GM18526 (cell line): ENCODE results near the gene RAD21L1.

Source experiments
- POLR2A ChIP-seq: IDR thresholded peaks from 3 replicates; pipeline ENCODE4 v1.6.1; 2011; ENCODE audit not compliant: insufficient read length; ENCODE audit errors: extremely low read depth

Gene RAD21L1

DNA sequence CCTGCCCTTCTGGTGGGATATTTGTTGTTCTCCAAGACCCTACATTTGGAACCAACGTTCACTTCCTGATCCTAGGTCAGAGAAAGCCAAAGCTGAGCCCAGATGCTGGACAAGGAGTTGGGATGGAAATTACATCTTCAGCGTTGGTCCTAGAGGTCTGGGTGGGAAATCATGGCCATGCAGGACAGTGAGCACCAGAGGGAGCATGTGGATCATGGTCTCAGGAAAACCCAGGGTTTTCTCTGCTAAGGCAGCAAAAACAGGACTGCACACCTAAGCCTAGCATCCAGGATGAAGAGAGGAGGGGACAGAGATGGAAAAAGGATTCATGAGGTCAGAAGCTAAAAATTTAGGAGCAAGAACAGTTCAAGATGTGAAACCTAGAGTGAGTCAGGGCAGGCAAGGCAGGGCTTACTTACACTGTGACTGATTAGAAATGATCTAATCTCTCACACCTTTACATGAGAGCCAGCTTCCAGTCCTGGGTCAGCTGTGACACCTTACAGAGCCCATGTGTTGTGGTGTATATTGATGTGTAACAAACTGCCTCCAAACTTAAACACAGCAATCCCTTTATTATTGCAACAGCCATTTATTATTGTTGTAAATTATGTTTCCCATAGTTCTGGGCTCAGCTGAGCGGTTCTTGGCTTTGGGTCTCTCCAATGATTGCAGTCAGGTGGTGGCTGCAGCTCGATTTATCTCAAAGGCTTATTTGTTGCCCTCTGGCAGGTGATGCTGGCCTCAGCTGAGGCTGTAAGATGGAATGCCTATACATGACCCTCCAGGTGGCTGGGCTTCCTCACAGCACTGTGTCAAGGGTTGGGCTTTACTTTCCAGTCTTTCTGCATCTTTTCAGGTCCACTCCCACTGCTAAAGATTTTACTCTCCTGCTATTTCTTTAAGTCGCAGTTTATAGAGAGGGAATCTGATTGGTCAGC, 16.1 kb upstream of the RAD21L1 start:
- TF ChIP-seq POLR2A = no peak

DNA sequence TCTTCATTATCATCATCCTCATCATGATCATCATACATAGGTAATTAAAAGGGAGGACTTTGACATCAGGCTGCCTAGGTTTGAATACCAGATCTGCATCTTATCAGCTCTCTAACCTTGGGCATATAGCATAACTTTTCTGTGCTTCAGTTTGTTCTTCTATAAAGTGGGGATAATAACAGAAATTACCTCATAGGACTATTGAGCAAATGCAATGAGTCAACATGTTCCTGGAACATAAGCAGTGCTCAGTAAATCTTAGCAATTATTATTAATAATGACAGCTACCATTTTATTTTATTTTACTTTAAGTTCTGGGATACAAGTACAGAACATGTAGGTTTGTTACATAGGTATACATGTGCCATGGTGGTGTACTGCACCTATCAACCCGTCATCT, 15.3 kb upstream of the RAD21L1 start:
- no peak for TF ChIP-seq POLR2A

DNA sequence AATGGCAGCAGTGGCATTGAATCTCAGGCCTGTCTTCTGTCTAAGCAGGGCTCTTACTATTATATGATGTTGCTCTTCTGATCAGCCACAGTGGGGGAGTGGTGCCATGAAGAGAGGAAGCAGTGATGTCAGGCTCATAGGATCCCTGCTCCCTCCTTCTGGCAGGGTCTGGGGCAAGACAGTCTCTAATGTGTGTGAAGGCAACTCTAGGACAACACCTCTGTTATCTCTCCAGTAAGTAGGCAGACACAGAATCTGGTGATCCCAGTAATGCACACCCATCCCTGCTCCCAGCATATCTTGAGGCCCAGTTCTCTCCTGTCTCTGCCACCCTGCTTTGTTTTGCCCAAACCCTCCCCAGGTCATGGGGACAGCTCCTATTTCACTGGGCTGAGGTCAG, 13.8 kb upstream of the RAD21L1 start:
- TF ChIP-seq POLR2A = no peak

DNA sequence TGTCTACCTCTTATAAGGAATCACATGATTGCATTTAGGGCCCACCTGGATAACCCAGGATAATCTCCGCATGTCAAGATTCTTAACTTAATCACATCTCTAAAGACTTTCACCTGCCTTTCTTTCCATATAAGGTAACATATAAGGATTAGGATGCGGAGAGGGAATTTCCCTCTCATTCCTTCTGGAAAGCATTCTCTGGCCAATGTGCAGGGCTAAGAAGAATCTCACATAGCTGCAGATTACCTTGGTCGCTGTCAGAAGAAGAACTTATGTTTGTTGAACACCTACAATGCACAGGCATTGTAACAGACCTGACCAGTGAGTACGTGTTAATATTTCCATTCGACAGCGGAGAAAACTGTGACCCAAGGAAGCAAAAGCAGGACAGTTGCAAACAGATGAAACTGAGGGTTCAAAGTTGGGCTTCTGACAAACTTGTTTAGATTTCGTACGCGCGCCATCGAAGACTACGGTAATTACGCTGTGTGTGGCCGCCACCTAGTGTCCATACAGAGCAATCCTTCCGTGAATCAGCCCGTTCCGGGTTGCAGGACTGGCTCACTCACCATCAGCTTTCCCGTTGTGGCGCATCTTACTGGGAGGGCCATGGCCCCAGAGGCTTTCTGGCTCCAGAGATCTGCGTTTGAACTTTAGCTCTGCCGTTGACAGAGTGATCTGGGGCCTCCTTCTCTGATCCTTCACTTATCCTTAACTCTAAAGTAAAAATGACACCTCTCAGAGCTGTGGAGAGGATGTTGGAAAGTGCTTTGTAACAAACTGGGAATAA, 13.0 kb upstream of the RAD21L1 start:
- no peak for TF ChIP-seq POLR2A

DNA sequence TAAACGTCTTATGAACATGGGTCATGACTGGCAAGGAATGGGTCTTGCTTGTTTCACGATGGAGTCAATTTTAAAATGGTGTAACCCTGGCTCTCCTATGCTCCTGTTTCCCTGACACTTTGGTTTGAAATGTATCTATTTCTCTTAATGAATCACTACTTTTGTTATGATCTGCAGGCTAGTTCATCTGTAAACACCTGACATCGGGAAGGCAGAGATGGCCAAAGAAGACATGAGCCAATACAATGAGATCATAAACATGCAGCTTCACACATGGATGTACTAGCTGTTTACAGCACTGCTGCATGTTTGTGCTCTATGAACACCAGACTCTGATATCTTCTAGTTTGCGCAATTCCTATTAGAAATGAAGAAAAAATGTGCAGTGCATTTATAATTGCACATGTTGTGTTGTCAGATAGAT, 11.0 kb upstream of the RAD21L1 start:
- no peak for TF ChIP-seq POLR2A

DNA sequence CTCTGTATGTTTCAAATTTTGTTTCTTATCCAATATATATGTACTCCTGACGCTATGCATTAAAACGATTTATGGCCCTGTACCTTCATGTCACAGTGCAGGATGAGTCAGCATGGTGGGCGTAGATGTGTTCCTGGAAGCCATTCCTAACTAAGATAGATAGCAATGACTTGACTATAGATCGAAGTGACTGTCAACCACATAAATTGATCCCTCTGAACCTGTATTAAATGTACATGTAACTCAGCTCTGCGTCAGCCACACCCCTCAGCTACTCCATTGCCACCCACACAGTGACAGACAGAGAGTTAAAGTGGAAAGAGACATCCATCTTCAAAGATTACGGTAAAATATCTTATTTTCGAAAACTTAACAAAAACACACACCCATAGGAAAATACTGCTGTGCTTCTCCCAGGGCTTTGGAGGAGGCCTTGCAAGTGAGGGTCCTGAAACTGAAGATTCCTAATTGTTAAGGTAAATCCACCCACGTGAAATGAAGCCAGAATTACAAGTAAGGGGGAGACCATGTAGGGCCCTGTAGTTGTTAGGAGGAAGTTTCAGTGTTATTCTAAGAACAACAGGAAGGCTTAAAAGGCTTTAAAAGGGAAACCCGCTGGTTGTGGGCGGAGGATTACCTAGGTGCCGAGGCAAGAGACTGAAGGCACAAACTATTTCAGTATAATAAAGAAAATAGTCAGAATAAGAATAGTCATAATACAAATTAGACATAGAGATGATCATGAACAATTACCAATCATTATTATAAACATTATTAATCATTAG, 10.3 kb upstream of the RAD21L1 start:
- TF ChIP-seq POLR2A = no peak

DNA sequence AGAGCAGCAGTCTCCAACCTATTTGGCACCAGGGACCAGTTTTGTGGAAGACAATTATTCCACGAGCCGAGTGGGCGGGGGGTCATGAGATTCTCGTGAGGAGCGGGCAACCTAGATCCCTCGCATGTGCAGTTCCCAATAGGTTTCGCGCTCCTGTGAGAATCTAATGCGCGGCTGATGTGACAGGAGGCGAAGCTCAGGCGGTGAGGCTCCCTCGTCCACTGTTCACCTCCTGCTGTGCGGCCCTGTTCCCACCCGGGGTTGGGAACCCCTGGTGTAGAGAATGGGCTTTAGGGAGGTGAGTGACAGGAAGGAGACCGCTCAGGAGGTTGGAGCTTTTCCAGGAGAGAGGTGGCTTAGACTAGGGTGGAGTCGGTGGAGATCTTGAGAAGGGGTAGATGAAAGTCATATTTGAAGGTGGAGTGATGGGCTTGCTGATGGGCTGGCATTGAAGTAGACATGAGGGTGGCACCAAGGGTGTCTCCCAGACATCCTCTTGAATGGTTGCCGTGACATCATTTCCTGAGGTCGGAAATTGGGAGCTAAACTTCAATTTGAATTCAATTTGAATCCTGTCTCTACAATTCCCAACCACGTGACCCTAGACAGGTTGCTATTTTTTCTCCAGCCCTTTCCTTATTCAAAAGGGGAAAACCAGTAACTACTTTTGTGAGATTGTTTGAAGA, 1.5 kb upstream of the RAD21L1 start:
- TF ChIP-seq POLR2A = no peak

DNA sequence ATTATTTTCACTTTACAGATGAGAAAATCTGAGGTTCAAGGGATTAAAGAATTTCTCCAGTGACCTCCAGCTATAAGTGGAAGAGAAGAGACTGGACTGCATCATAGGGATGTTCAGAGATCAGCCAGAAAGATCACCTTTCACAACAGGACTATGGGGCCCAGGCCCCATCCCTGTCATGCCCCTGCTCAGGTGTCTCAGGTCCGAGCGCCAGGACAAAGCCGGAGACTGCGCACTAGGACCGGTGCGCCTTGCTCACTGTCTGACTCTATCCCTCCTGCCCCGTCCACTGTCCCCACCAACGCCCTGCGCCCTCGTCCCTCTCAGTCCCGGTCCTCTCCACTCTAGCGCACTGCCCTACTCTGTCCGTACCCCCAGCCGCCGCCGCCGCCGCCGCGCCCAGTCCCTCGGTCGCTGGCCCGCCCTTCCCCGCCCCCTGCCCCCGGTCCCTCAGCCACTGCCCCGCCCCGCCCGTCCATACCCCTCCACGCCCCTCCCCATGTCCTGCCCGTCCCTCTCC, 521 bp upstream of the RAD21L1 start:
- TF ChIP-seq POLR2A = no peak

DNA sequence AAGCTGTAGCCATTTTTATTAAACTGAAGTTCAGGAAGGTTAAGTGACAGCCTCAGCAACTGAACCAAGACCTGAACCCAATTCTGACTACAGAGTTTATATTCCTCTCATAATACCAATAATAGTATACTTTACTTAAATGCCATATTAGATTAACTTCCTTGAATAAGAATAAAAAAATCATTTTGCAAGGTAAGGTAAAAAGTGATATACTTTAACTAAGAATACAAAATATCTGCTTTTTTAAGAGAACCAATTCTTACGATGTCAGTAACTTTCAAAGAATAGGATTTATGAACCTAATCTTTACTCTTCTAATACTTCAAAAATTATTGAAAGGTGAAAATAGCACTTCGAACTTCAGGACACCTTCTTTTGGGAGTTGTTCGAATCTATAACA, 3.7 kb downstream of the RAD21L1 start:
- no peak for TF ChIP-seq POLR2A

DNA sequence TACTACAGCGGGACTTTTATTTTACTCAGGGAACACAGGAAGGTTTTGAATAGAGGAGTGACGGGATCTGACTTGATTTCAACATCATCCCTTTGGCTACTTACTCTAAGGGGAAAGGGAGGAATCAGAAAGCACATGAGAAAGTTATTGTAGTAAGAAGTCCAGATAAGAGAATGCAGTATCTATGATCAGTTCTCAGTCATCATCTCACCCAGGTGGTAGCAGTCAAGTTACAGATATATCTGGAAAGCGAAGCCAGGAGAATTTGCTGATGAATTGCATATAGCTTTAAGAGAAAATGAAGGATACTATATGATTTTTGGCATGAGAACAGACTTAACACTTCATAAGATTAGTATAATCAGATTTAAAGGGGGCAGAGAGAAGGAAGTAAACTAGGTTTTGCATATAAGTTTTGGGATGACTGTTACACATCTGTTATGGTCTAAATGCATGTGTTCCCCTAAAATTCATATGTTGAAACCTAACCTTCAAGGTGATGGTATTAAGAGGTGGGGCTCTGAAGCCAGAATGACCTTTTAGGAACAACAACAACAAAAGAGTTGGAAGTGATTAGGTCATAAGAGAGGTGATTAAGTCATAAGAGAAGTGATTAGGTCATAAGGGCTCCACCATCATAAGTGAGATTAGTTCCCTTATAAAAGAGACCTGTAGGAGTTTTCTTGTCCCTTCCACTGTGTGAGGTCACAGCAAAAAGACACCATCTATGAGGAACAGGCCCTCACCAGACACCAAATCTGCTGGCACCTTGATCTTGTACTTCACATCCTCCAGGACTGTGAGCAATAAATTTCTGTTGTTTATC, 6.7 kb downstream of the RAD21L1 start:
- no peak for TF ChIP-seq POLR2A

DNA sequence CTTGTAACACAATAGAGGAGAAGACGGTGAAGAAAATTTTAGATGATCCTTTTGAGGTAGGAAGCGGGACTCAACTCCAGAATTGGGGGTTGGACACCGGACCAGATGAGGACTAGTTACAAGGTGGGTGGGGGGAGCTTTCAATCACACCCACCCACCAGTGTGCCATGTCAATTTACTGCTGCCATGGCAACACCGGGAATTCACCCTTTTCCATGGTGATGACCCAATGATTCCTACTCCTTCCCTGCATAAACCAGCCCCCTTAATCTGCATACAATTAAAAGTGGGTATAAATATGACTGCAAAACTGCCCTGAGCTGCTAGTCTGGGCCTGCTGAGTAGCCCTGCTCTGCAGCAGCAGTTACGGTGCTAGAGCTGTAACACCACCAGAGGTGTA, 14.7 kb downstream of the RAD21L1 start:
- TF ChIP-seq POLR2A = no peak

DNA sequence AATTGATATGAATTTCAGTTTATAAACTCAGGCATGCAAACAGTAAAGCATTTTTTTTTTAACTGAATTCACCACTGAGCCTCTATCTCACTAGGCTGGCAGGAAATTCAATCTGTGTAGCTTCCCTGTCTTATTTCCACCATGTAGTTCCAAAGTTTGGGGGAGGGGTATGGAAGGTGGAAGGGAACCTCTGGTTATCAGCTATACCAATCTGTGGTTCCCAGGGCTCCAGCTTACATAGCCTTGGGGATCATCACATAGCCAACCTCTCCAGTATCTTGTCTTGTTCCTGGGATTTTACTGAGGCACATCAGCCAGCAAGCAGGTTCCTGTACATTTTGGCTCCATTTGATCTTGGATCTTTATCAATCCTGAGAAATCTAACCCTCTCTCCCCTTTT, 15.6 kb downstream of the RAD21L1 start:
- no peak for TF ChIP-seq POLR2A

DNA sequence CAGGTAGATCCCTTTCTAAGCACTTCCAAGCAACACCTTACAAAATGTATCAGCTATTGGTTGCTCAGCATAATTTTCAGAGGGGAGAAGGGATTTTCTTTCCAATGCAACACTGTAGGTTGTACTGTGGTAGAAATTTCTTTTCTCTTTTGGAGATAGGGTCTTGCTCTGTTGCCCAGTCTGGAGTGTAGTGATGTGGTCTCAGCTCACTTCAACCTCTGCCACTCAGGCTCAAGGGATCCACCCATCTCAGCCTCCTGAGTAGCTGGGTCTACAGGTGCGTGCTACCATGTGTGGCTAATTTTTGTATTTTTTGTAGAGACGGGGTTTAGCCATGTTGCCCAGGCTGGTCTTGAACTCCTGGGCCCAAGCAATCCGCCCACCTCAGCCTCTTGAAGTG, 16.3 kb downstream of the RAD21L1 start:
- no peak for TF ChIP-seq POLR2A

DNA sequence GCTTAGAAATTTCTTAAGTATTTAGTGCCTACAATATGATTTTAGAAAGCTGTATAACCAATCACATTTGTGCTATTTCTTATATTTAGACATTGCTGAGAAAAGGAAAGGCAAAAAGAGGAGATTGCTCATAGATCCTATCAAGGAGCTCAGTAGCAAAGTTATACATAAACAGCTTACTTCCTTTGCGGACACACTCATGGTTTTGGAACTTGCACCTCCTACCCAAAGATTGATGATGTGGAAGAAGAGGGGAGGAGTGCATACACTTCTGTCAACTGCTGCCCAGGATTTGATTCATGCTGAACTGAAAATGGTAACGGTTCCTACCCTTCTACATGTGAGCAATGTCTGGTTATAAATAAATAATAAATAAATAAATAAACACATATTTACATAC, 16.7 kb downstream of the RAD21L1 start:
- no peak for TF ChIP-seq POLR2A

DNA sequence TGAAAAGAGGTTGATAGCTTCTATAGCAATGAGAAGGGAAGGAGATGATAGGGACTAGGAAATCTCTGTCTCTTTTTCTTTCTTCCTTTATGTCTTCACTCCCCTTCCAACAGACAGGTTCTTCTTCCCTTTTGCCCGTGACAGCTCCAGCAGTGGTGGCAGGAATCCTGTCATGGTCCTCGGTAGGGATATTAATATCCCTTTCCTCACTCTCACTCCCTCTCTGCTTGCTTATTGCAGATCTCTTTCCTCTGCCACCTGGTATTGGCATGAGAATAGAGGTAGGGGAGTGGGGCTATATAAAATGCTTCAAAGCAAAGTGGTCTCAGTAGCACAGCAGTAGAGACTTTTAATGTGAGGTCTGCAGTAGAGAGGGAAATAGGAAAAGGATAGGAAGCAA, 19.7 kb downstream of the RAD21L1 start:
- TF ChIP-seq POLR2A = no peak
